Jurkat, Clone E6-1 (cell line): ENCODE measurements around the gene KIF3A.

Source experiments
- DNase-seq: peaks from one replicate; pipeline ENCODE4 v3.0.0-alpha.2; 2011; ENCODE audit warnings: low read depth, low spot score
- H3K4me3 ChIP-seq: 2 replicates; pipeline ENCODE4 v1.5.1; 2011; ENCODE audit warnings: mild to moderate bottlenecking, low read length, control low read depth, moderate library complexity

KIF3A gene

DNA sequence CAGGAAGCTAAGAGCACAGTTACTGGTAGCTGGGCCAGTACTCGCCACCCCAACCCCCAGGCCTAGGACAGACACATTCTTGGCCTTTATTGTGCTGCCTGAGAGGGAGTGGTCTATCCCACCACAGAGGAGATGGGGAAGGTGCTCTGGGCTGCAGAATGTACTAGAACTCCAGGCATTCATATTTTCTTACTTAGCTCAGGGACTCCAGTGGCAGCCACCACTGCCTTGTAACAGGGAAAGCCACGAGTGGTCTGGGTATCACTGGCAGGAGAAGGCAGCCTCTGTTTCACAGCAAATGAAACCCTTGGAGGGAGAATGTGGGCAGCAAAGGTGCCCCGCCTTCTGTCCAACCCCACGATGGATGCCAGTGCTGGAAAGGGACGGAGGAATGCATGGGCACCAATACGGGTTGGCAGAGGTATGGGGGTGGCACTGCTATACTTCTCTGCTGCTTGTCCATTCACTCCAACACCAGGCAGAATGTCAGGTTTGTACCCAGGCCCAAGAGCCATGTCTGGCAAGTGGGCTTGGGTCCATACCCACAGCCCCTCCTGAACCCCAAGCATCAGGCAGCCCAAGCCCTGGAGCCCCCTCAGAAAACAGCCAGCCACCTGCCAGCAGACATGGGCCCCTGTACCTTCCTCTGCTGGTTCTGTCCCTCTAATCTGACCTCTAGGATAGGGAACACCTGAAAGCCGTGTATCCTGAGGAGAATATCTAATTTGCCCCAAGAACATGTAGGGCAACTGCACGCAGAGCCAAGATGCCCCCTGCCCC is 35.1 kb upstream of the KIF3A start:
- DNase-seq: no peak
- H3K4me3 ChIP-seq: no peak overlapping the region

DNA sequence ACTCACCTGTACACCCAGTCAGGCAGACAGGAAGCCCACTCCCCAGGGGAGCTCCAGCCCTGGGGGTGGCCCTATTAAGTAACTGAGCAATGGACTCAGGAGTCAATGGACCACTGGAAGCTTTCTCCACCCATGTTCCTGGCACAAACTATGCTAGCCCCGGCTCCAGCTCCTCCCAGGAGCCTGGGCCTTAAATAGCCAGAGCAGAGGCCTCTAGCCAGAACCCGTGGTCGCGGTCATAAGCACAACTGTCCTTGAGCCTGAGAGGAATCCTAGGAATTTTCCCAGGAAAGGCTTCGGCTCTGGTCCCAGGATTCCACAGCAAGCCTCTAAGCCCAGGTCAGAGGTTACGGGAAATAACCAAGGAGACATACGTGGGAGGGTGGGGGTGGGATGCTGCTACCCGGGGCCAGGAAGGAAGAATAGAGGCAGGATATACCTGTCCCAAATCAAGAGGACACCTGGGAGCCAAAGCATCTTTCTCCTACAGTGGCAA is 34.2 kb upstream of the KIF3A start:
- no peak for DNase-seq
- H3K4me3 ChIP-seq: no peak overlapping the region

DNA sequence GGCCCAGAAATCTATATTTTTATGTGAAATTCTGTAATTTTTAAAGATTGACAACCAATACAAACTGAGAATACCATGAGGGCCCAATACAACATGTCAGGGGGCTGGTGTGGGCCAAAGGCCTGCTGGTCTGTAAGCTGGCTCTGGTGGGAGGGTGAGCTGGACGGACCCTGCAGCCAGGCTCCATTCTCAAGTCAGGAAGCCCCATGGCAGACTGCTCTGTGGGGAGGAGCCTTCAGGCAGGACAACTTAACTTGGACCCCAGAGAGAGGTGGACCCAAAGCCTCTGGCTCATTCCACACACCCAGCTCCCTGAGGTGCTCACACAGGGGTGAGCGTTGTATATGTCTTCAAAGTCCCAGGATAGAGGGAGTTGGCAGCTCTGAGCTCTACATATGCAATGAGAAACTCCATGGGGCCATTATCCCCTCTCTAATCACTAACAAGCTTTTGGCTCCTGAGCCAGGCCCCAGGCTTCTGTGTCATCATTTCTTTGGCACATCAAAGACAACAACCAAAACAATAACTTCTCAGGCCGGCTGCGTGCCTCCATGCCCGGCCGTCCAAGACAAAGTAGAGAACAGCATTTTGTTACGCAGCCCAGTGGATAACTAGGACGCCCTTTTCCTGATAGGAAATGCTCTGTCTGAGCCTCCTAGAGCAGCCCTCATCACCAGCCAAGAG is 33.3 kb upstream of the KIF3A start:
- no peak overlapping the region for H3K4me3 ChIP-seq
- no peak for DNase-seq

DNA sequence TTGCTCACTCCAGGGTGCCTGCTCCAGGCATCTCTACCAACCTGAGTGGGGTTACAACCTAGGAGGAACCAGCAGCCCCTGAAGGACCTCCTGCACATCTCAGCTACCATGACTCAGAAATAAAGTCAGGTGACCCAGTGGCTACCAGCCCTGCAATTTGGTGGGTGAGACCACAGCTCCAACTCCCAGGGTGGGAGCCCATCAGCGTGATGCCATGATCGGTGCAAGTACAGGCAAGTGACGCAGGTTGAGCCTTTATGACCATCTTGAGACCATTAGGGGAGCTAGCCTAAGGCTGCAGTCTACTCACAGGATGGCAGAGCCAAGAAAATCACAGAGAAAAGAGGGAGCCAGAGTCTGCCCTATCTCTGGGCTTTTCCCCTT is 31.1 kb upstream of the KIF3A start:
- no peak for DNase-seq
- no peak overlapping the region for H3K4me3 ChIP-seq

DNA sequence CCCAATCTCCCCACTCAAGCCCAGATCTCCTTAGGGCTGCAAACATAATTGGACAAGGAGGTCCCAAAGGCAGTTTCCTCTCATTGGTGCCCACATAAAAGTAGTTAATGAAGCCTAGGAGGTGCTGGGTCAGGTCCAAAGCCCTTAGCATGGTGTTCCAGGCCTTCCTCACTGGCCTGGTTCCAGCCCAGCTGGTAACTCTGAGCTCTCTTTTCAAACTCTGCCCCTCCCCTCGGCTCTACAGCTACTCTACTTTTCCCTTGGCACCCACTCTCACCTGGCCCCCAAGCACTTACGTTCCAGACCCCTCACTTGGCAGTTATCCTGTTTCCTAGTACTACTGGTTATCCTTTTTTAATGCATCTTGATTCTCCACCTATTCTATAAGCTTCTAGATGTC is 29.8 kb upstream of the KIF3A start:
- no peak overlapping the region for H3K4me3 ChIP-seq
- DNase-seq: no peak

DNA sequence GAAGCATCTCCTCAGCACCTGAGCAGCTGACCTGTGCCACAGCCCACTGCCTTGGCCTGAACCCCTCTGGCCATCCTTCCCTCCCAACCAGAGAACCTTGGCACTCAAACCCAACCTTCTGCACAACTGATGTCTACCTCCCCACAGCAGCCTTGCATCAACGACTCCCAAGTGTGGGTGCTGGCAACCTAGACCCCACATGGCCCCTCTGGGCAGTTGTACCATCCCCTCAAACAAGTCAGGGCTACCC is 29.4 kb upstream of the KIF3A start:
- no peak for DNase-seq
- H3K4me3 ChIP-seq: no peak overlapping the region

DNA sequence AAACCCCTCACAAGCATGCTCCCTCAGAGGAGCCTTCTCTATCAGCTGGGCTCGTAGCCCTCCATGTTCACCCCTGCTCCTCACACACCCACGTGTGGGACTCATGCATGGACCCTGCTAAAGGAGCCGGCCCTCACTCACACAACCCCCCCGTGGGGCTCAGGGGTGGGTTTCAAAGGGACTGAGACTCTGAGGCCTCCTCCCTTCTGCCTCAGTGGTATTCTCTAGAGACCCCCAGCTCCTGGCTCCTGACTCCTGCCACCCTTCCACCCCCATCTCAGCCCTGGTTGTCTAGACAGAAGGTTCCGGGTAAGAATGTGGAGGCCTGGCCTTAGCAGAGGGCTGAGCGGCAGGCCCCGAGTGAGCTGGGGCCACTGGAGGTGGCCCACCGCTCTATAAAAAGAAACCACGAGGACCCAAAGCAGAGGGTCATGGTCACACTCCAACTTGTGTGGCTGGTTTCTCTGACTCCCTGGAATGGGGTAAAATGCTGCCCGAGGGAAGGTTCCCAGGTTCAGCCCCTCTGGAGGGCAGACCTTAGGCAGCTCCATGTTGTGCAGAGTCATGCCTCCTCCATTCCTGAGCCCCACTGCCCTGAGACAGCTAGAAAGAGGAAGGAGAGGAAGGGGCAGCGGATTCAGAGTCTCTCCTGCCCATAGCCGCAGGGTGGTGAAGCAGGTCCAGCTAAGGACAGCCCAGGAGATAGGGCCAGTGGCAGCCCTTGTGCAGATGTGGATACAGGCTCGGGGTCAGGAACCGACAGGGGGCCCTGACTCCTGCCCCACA is 28.9 kb upstream of the KIF3A start:
- no peak overlapping the region for H3K4me3 ChIP-seq

DNA sequence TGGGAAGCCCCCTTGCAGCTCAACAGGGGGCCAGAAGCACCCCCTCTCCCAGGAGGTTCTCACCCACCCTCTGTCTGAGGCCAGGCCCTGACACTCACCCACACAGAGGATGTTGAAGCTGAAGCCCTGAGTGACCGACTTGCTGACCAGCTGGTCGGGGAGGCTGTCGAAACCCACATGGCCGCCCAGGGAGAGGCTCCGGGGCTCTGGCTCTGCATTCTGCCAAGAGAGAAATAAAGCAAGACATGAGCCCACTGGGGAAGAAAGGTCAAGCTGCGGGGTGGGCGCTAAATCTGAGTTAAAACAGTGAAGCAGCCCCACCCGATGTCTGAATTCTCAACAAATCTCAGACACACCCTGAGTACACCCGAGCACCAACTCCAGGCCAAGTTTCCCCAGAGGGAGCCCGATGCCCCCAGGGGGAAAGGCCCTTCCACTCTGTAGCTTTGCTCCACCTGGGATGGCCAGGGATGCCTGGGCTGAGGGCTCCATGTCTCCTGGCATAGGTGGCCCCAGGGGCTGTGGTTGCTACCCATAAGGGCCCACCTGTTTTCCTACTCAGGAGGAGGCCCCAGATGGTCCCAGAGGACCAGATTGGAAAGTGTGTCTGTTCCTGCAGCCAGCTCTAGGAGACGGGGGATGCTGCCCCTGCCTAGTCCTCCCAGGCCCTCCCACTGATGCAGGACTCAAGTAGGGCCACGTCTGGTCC is 28.1 kb upstream of the KIF3A start:
- H3K4me3 ChIP-seq: no peak overlapping the region
- no peak for DNase-seq

More for the DNA sequence above, 28.9 kb upstream of the KIF3A start:
- DNase-seq: no peak

DNA sequence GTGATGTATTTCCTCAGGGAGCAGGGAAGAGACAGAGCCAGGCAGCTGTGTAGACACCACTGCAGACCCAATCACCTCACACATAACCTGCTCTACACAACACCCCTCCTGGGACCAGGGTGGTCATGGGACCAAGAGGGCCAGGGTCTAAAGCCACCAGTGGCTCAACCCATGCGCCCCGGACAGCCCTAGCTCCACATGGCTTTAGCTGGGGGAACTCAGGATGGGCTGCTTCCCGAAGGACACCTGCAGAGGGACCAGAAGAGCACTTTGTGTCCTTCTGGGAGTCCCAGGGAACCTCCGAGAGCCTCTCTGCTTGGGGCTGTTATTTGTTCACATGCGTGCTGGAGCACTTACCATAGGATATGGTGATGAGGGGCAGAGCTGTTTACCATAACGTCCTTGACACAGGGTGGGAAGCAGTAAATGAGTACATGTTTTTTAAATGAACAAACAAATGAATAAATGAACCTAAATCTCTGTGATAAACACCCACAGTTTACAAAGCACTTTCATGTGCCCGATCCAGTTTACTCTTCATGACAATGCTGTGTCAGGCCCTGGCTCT is 27.4 kb upstream of the KIF3A start:
- no peak for DNase-seq
- no peak overlapping the region for H3K4me3 ChIP-seq

DNA sequence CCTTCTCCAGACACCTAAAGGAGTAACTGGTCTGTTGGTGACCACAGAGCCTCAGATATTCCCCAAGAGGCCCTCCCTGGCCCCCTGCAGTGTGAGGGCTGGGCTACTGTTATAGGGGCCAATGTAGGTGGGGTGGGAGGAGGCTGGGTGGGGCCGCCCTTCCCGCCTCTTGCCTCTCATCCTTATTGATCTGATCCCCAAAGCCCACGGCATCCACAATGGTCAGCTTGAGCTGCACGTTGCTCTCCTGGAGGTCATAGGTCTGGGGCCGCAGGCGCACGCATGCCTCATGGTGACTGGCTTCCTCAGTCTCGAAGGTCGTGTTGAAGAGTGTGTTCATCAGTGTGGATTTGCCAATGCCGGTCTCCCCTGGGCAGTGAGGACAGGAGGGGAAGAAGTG is 26.7 kb upstream of the KIF3A start:
- DNase-seq: no peak
- H3K4me3 ChIP-seq: no peak overlapping the region

DNA sequence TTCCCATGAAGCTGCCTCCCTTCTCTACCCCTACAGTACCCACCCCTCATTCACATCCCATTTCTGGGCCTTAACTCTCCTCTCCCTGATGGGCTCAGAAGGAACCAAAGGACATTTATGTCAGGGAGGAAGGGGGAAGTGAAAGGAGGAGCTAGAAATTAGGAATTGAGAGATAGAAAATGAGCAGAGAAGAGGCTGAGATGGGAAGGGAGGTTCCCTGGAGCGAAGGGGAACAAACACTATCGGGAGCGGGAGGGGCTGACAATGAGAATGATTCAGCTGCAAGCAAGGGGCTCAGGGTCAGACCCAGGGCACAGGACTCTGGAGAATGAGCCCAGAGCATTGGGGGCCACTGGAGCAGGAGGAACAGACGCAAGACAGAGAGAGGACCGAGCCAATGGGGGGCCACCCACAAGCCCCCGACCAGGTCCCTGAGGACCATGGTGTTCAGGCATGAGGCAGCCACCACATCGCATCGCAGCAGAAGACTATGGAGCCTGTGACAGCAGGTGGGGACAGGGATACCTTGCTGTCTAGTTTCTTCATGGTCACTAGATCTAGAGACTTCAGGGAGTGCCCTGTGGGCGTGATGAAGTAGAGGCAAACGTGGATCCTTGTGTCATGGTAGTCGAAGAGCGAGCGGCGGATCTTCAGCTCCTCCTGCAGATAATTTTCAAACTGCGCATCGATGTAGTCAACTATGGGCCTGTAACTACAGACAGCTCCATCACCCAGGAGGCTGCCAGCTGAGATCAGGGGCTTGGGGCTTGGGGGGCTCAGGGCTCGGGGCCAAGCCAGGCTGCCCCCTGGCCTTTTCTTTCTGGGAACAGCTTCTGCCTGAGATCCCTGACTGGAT is 26.1 kb upstream of the KIF3A start:
- DNase-seq: no peak
- H3K4me3 ChIP-seq: no peak overlapping the region

DNA sequence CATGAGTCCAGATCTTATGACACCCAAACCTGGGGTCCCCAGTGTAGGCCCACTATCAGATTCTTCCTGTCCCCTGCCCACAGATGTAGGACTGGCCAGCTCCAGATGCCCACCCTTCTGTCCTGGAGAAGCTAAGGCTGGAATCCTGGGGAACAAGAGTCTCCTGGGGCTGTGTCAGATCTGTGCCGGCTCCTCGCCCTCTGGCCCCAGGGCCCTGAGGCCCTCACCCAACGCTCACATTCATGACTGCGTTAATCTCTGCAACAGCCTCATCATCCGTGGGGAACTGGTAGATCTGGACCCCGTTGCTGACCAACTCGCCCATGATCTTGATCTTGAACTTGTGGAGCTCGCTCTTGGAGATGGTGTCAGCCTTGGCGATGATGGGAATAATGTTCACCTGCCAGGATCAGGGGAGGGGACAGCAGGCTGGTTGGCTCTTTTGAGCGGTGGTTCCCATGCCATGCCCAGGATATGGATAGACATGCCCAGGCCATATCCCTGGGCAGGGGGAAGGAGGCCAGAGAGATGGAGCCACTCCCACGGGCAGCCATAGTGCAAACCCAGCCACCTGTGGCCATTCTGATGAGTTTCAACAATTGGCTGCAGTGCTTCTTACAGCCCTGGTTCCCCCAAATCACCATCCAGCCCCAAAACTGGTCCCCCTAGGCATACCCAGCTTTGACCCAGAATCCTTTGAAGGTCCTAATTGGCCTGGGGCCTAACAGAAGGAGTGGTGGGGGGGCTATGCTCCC is 25.1 kb upstream of the KIF3A start:
- no peak for DNase-seq
- H3K4me3 ChIP-seq: no peak overlapping the region

DNA sequence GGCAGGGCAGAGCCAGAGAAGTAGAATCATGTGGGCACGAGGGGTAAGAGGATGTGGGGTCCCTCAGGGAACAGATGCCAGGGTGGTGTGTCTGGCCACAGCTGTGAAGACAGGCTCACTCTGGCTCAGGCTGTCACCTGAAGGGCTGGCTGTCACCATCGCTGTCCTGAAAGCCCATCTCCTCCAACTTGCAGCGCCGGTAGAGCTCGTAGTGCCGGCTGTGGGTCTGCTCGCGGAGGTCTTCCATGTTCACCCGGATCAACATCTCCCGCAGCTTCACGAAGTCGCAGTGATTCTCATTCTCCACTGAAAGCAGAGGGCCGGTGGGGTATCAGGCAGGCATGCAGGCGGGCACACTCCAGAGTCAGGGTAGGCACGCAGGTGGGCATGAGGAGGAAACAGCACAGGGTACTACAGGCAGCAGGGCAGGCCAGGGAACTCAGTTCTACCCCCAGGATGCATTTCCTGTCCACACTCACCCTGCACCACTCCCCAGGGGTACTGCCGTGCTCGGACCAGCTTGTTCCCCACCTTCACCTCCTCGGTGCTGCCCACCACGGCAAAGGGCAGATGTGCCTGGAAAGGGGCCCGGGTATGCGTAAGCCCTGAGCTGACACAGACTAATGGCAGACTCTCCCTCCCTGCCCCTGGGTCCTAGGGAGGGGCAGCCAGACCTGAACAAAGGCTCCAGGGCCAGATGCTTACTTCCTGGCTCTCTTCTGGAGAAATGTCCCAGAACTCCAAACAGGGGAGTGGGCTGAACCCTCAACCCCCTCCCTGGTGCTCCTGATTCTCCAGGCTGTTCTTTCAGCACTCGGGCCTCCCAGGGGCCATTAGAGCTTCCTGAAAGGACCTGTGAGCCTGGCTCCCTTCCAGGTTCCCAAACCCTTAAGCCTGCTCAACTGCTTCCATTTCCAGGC is 24.2 kb upstream of the KIF3A start:
- no peak for DNase-seq
- H3K4me3 ChIP-seq: no peak overlapping the region

DNA sequence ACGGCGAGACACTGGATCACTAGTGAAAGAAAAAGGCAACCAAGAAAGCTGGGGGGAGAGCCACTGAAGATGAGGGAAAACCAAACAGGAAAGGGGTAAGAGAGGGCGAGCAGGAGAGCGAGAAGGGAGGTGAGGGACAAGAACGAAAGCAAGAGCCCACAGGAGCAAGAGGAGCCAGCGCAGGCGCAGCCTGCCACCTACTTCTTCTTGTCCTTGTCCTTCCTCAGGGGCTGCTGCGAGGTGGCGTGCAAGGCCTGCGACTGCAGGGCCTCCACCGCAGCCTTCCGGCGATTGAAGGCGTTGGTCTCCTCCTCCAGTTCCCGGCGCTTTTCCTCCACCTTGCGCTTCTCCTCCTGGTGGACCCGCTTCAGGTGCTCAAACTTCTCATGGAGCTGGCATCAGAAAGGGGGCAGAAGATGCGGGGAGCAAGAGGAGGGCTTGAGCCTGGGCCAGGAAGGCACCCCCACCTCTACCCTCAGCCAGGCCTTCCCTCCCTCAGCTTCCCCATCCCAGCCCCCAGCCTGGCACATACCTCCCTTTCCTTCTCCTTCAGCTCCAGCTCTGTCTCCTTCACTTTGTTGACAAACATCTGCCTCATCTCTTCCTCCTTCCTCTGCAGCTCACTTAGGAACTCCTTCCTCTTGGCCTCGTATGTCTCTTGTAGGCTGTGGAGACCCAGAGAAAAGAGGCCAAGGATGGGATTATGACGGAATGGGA is 23.4 kb upstream of the KIF3A start:
- DNase-seq: no peak
- H3K4me3 ChIP-seq: no peak overlapping the region

DNA sequence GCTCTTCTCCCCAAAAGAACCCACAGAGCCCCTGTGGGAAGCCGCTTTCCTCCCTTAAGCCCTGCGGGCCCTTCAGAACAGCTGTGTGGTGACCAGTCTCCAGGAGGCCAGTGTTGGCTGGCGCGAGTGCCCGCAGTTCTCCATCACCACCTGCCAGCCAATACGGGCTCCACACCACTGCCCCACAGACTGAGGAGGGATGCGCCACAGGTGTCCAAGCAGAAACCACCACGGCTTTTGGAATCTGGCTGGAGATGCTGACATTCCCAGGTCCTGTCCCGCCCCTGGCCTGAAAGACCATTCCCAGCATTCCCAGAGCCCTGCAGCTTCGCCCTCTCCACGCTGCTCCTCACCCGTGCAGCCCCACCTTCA is 22.7 kb upstream of the KIF3A start:
- no peak for DNase-seq

More for the DNA sequence above, 22.7 kb upstream of the KIF3A start:
- no peak overlapping the region for H3K4me3 ChIP-seq
